Adrenal gland (tissue), 12 donors: Measurements from ENCODE around the gene ETFRF1. TPM values are rescaled to one million over a fixed set of nuclear protein-coding genes. Genes with fewer than 3 reads are reported as not detected.
A peak's percentile ranks its signal among the peaks of the same experiment; 100 is the strongest.

Experiments
- DNase-seq, 7 donors: peaks; one replicate each; pipeline ENCODE4 v3.0.0-alpha.2; 2019 to 2020
- H3K27ac ChIP-seq, 5 donors: fragments of 200-600 bp; sonication (generic) in 4 of 5; 1 replicate in 3 of 5; 2 replicates in 2 of 5; pipeline versions ENCODE4 v1.5.1 to v1.8.0; 2016 to 2020; ENCODE audit warnings: mild to moderate bottlenecking in 1 of 5
- H3K27me3 ChIP-seq: fragments of 200-600 bp; 2 replicates; pipeline ENCODE4 v1.8.0; 2021
- H3K36me3 ChIP-seq, 2 donors: fragments of 200-600 bp; replicated peaks in 1 of 2; 1 replicate in 1 of 2; 2 replicates in 1 of 2; pipeline versions ENCODE4 v1.5.1 to v1.8.0; 2018 to 2022
- H3K4me1 ChIP-seq, 2 donors: fragments of 200-600 bp; replicated peaks in 1 of 2; 1 replicate in 1 of 2; 2 replicates in 1 of 2; pipeline versions ENCODE4 v1.5.1 to v1.8.0; 2018 to 2021
- H3K4me3 ChIP-seq, 4 donors: fragments of 200-600 bp; sonication (generic) in 3 of 4; one replicate each; pipeline ENCODE4 v1.5.1; 2016 to 2018
- H3K9me3 ChIP-seq, 3 donors: fragments of 200-600 bp; sonication (generic) in 1 of 3; replicated peaks in 1 of 3; 1 replicate in 2 of 3; 2 replicates in 1 of 3; pipeline versions ENCODE4 v1.5.1 to v1.8.0; 2016 to 2021
- CTCF ChIP-seq, 6 experiments: fragments of 450-650 bp in 4 of 6; fragments of 200-600 bp in 2 of 6; sonication (generic) in 1 of 6; IDR thresholded peaks; 1 replicate in 5 of 6; 2 replicates in 1 of 6; pipeline versions ENCODE4 v1.5.1 to v1.8.0; 2016 to 2021; ENCODE audit warnings: antibody characterized with exemption in 6 of 6, mild to moderate bottlenecking in 2 of 6, moderate library complexity in 1 of 6
- POLR2A ChIP-seq, 2 donors: fragments of 450-650 bp; IDR thresholded peaks; one replicate each; pipeline ENCODE4 v1.6.1; 2017; ENCODE audit warnings: antibody characterized with exemption in 2 of 2, mild to moderate bottlenecking in 2 of 2, moderate library complexity in 1 of 2
- WGBS, 4 donors: extraction: QIAGEN DNeasy Blood & Tissue Kit in 2 of 4; methylation state at CpG; one replicate each; pipeline versions ENCODE4 v1.1.5 to v1.1.7; 2013 to 2017; 5-methylcytosine and 5-hydroxymethylcytosine counted together
- intact Hi-C, 2 donors: fragments of 100-400 bp; cut with DNase I; formaldehyde crosslinking; loops; one replicate each; pipeline versions ENCODE4 v1.14.1 to v1.15.0; 2022 to 2023
- polyA plus RNA-seq, 3 donors: library from polyadenylated mRNA; stranded (reverse); fragments of 200-250 nt in 2 of 3; fragments of 350-450 nt in 1 of 3; fragmentation: Illumina TruSeq in 1 of 3; extraction: RNeasy Lipid Tissue Mini Kit (QIAGEN cat#74804) in 1 of 3; gene quantifications; one replicate each; pipeline ENCODE4 v1.2.3, GENCODE V29; 2013 to 2014
- total RNA-seq, 9 donors: library from RNA; depleted of rRNA in 4 of 9; stranded (reverse); fragments of >200 nt in 4 of 9; fragments of 120-200 nt in 1 of 9; fragmentation: NEBNext Ultra II Directional in 1 of 9; extraction: Animal tissue kit (Norgen Biotek cat#: 25700) in 1 of 9; gene quantifications; one replicate each; pipeline versions ENCODE4 v1.1.0 to v1.2.4, GENCODE V29; 2013 to 2023
- donor health status: healthy with polysubstance abuse.
- donor health status: Bipolar disorder and iron deficiency.
- donor health status: DM: yes; HTN: yes; CAD: no.
- donor health status: DM: no; HTN: no; CAD: no.
- donor health status: DM: no; HTN: no; CAD: no.
- donor health status: DM: yes; HTN: yes; CAD: no.

The ETFRF1 gene
- total and polyA plus RNA-seq, 12 donors = 29.9 to 140 (median 52.6) TPM

- intact Hi-C loops = loop anchor here in 1 of 2 donors (5.0 kb wide), 1 partner anchor 132 kb away; no protein-coding TSS in a partner anchor
- Histone ChIP-seq H3K4me1 (peaks cover 0 to 12% of the 10 kb centered on the region in 2 donors), H3K27me3 (no peaks in the 10 kb centered on the region), H3K27ac (peak overlapping the region in 4 of 5 donors; percentile 91 to 99 (median 96)), H3K9me3 (no peaks in the 10 kb centered on the region), H3K4me3 (peak overlapping the region; percentile 21 to 95 (median 55)), H3K36me3 (no peaks in the 10 kb centered on the region)
- peak; percentile 50 to 68 (median 57) for DNase-seq
- WGBS, 4 donors = 0 to 2% (median 1%) methylated on average over 9 to 56 of the region's 56 CpGs
- TF ChIP-seq CTCF (IDR thresholded peaks at IDR 0.05) = no peak
- no peak for TF ChIP-seq POLR2A (IDR thresholded peaks at IDR 0.05)
These were observed 55.1 kb downstream of the ETFRF1 start for GRCh38 chr12:25249931-25250738.

GRCh38 chr12:25250744-25251730, 56.0 kb downstream of the ETFRF1 start, which contains the start of gene KRAS:
KRAS (minus strand) TSS chr12:25250929.
- Histone ChIP-seq H3K4me3 (peak within 1 kb of the TSS; percentile 26 to 95 (median 64)), H3K27me3 (no peaks in the 10 kb centered on the region), H3K4me1 (peaks cover 0 to 12% of the 10 kb centered on the region in 2 donors), H3K9me3 (no peaks in the 10 kb centered on the region), H3K27ac (peak within 1 kb of the TSS; percentile 34 to 99 (median 95)), H3K36me3 (no peaks in the 10 kb centered on the region)
- DNase-seq = peak; percentile 97 to 98 (median 97)
- peak in 2 of 6 experiments; percentile 2 to 8 for TF ChIP-seq CTCF (IDR thresholded peaks at IDR 0.05)
- TF ChIP-seq POLR2A (IDR thresholded peaks at IDR 0.05) = peak; percentile 81 to 90
- intact Hi-C loops = loop anchor here in 1 of 2 donors (5.0 kb wide), 1 partner anchor 131 kb away; no protein-coding TSS in a partner anchor
- WGBS, 4 donors = 0 to 2% (median 1%) methylated on average over 13 to 105 of the region's 105 CpGs

- H3K4me1 ChIP-seq = peaks cover 0 to 12% of the 10 kb centered on the region in 2 donors
These were observed 56.7 kb downstream of the ETFRF1 start for GRCh38 chr12:25251769-25252168.

More at GRCh38 chr12:25251769-25252168, 56.7 kb downstream of the ETFRF1 start:
- 50 to 57% (median 56%) methylated on average over 6 of the region's 6 CpGs for WGBS, 4 donors
- H3K9me3 ChIP-seq = no peaks in the 10 kb centered on the region
- no peaks in the 10 kb centered on the region for H3K27me3 ChIP-seq
- no peaks in the 10 kb centered on the region for H3K36me3 ChIP-seq
- peak overlapping the region; percentile 34 to 99 (median 95) for H3K27ac ChIP-seq
- H3K4me3 ChIP-seq = peak overlapping the region in 2 of 4 donors; percentile 87 to 95
- intact Hi-C loops = loop anchor here in 1 of 2 donors (5.0 kb wide), 1 partner anchor 131 kb away; no protein-coding TSS in a partner anchor
- DNase-seq = no peak
- TF ChIP-seq CTCF (IDR thresholded peaks at IDR 0.05) = no peak
- TF ChIP-seq POLR2A (IDR thresholded peaks at IDR 0.05) = no peak
